SK-N-SH (cell line): ENCODE data around the gene GNG3. TPM values are rescaled to one million over a fixed set of nuclear protein-coding genes. Genes with fewer than 3 reads are reported as not detected.

Source experiments
- CHD2 ChIP-seq: fragments of 150-350 bp; IDR thresholded peaks from 2 replicates; pipeline ENCODE4 v1.6.1; 2018; ENCODE audit warnings: low read length; ENCODE audit not compliant: partially characterized antibody
- EP300 ChIP-seq, 2 experiments: IDR thresholded peaks; 2 replicates each; pipeline versions ENCODE4 v1.4.0 to v1.6.1; 2012; ENCODE audit warnings: borderline replicate concordance in 1 of 2, low read depth in 1 of 2, low read length in 1 of 2
- EZH2phosphoT487 ChIP-seq: fragments of 200-600 bp; sonication (generic); IDR thresholded peaks from 2 replicates; pipeline ENCODE4 v1.6.1; 2017; ENCODE audit warnings: low read depth, mixed run types, mild to moderate bottlenecking, antibody characterized with exemption, moderate library complexity, borderline replicate concordance
- GABPA ChIP-seq: IDR thresholded peaks from 2 replicates; pipeline ENCODE4 v1.4.0; 2012; ENCODE audit warnings: low read depth, mild to moderate bottlenecking
- IRF3 ChIP-seq: fragments of 150-350 bp; IDR thresholded peaks from 2 replicates; pipeline ENCODE4 v1.6.1; 2016; ENCODE audit warnings: mild to moderate bottlenecking, low read depth, low read length
- JUND ChIP-seq: IDR thresholded peaks from 2 replicates; pipeline ENCODE4 v1.4.0; 2012
- MEF2A ChIP-seq: IDR thresholded peaks from 2 replicates; pipeline ENCODE4 v1.4.0; 2012; ENCODE audit warnings: low read depth, borderline replicate concordance
- MXI1 ChIP-seq: IDR thresholded peaks from 2 replicates; pipeline ENCODE4 v1.6.1; 2012; ENCODE audit warnings: mild to moderate bottlenecking, low read depth, low read length, improper control_type of control experiment
- NRF1 ChIP-seq: IDR thresholded peaks from 2 replicates; pipeline ENCODE4 v1.6.1; 2012; ENCODE audit warnings: low read depth, mild to moderate bottlenecking, low read length
- POLR2AphosphoS5 ChIP-seq: IDR thresholded peaks from 2 replicates; pipeline ENCODE4 v1.6.1; 2012; ENCODE audit warnings: low read depth, low read length
- RFX5 ChIP-seq: IDR thresholded peaks from 2 replicates; pipeline ENCODE4 v1.6.1; 2012; ENCODE audit warnings: mild to moderate bottlenecking, improper control_type of control experiment, low read length
- SIN3A ChIP-seq: IDR thresholded peaks from 2 replicates; pipeline ENCODE4 v1.6.1; 2012; ENCODE audit warnings: low read depth, mild to moderate bottlenecking, low read length, moderate library complexity, borderline replicate concordance
- TAF1 ChIP-seq: IDR thresholded peaks from 2 replicates; pipeline ENCODE4 v1.6.1; 2012; ENCODE audit warnings: low read depth, mild to moderate bottlenecking, low read length, moderate library complexity, borderline replicate concordance
- TEAD4 ChIP-seq: IDR thresholded peaks from 2 replicates; pipeline ENCODE4 v1.4.0; 2012; ENCODE audit warnings: mild to moderate bottlenecking, borderline replicate concordance; ENCODE audit not compliant: insufficient read depth
- YY1 ChIP-seq: IDR thresholded peaks from 2 replicates; pipeline ENCODE4 v1.4.0; 2012; ENCODE audit warnings: low read depth, mild to moderate bottlenecking
- polyA plus RNA-seq, 3 experiments: library from polyadenylated mRNA; depleted of rRNA; stranded (reverse); fragments of >200 nt; gene quantifications; 2 replicates each; pipeline ENCODE4 v1.2.3, GENCODE V29; 2012
- TF ChIP-seq, protein P1 (sequence below): IDR thresholded peaks from 2 replicates; pipeline ENCODE4 v1.6.1; 2012; ENCODE audit warnings: mild to moderate bottlenecking, low read depth, low read length, moderate library complexity
- TF ChIP-seq, protein P2 (sequence below): IDR thresholded peaks from 2 replicates; pipeline ENCODE4; 2012

Gene GNG3
- polyA plus RNA-seq, 1 of the 3 experiments (the other 2 are of a cell fraction): 0.16 TPM

- no peak; the same call in none of the 2 replicates for TF ChIP-seq IRF3
- TF ChIP-seq SIN3A: peak; percentile 93
- TF ChIP-seq CHD2: peak; percentile 86
- no peak for TF ChIP-seq RFX5
- TF ChIP-seq NRF1: no peak
- TF ChIP-seq MEF2A: no peak
- TF ChIP-seq GABPA: peak; percentile 71
- peak; percentile 98 for TF ChIP-seq TAF1
- no peak; the same call in none of the 2 replicates for TF ChIP-seq MXI1
- TF ChIP-seq YY1: peak; percentile 73; the same call in 1 of the 2 replicates
- TF ChIP-seq, protein P1, sequence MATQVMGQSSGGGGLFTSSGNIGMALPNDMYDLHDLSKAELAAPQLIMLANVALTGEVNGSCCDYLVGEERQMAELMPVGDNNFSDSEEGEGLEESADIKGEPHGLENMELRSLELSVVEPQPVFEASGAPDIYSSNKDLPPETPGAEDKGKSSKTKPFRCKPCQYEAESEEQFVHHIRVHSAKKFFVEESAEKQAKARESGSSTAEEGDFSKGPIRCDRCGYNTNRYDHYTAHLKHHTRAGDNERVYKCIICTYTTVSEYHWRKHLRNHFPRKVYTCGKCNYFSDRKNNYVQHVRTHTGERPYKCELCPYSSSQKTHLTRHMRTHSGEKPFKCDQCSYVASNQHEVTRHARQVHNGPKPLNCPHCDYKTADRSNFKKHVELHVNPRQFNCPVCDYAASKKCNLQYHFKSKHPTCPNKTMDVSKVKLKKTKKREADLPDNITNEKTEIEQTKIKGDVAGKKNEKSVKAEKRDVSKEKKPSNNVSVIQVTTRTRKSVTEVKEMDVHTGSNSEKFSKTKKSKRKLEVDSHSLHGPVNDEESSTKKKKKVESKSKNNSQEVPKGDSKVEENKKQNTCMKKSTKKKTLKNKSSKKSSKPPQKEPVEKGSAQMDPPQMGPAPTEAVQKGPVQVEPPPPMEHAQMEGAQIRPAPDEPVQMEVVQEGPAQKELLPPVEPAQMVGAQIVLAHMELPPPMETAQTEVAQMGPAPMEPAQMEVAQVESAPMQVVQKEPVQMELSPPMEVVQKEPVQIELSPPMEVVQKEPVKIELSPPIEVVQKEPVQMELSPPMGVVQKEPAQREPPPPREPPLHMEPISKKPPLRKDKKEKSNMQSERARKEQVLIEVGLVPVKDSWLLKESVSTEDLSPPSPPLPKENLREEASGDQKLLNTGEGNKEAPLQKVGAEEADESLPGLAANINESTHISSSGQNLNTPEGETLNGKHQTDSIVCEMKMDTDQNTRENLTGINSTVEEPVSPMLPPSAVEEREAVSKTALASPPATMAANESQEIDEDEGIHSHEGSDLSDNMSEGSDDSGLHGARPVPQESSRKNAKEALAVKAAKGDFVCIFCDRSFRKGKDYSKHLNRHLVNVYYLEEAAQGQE: peak; percentile 76
- TF ChIP-seq TEAD4: no peak
- TF ChIP-seq JUND: no peak
- no peak for TF ChIP-seq EZH2phosphoT487
- peak; percentile 100 for TF ChIP-seq POLR2AphosphoS5
- TF ChIP-seq, protein P2, sequence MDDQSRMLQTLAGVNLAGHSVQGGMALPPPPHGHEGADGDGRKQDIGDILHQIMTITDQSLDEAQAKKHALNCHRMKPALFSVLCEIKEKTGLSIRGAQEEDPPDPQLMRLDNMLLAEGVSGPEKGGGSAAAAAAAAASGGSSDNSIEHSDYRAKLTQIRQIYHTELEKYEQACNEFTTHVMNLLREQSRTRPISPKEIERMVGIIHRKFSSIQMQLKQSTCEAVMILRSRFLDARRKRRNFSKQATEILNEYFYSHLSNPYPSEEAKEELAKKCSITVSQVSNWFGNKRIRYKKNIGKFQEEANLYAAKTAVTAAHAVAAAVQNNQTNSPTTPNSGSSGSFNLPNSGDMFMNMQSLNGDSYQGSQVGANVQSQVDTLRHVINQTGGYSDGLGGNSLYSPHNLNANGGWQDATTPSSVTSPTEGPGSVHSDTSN: peak; percentile 73
- TF ChIP-seq EP300 (IDR thresholded peaks at IDR 0.05; ENCODE audit: borderline replicate concordance in 1 of 2, low read depth in 1 of 2, low read length in 1 of 2): 0 out of 4 replicates have a peak, but pooled peaks of 1 of the 2 experiments have one; percentile 31
Observed at GRCh38 chr11:62665075-62665598, 42.3 kb upstream of the GNG3 start, which contains the start of the genes C11orf98 and CSKMT (continued).
